ENCODE measurements around the gene ASB16.
A peak's percentile ranks its signal among the peaks of the same experiment; 100 is the strongest.
"Not testable (repeated sequence)": the region's sequence is repeated elsewhere in the genome, so short reads cannot be mapped to it uniquely, and the experiment has no call there.

Gene ASB16

GRCh38 chr17:44149066-44149465 lies 21.4 kb upstream of the ASB16 start:
- DNase-seq (ENCODE audit: low spot score) = not testable (repeated sequence)

- DNase-seq (ENCODE audit: low spot score) = no peak
These were observed 20.7 kb upstream of the ASB16 start for GRCh38 chr17:44149750-44150329.

GRCh38 chr17:44152875-44153274 lies 17.6 kb upstream of the ASB16 start:
- no peak for DNase-seq (ENCODE audit: low spot score)

- no peak for DNase-seq (ENCODE audit: low spot score)
These were observed 15.0 kb upstream of the ASB16 start for GRCh38 chr17:44155488-44155887.

GRCh38 chr17:44159519-44160210 lies 10.8 kb upstream of the ASB16 start:
- no peak for DNase-seq (ENCODE audit: low spot score)

GRCh38 chr17:44164476-44164875 lies 6.0 kb upstream of the ASB16 start:
- no peak for DNase-seq (ENCODE audit: low spot score)

GRCh38 chr17:44167181-44167861 lies 3.2 kb upstream of the ASB16 start:
- DNase-seq (ENCODE audit: low spot score) = no peak

GRCh38 chr17:44170135-44170498 lies 387 bp upstream of the ASB16 start:
- DNase-seq (ENCODE audit: low spot score) = no peak

GRCh38 chr17:44171931-44172455 lies 1.5 kb downstream of the ASB16 start:
- DNase-seq (ENCODE audit: low spot score) = no peak

- DNase-seq (ENCODE audit: low spot score) = no peak
These were observed 3.9 kb downstream of the ASB16 start for GRCh38 chr17:44174427-44174826.

GRCh38 chr17:44176257-44176656 lies 5.8 kb downstream of the ASB16 start:
- no peak for DNase-seq (ENCODE audit: low spot score)

- DNase-seq (ENCODE audit: low spot score) = peak; percentile 2
These were observed 6.4 kb downstream of the ASB16 start for GRCh38 chr17:44176671-44177501.

- DNase-seq (ENCODE audit: low spot score) = peak; percentile 11
These were observed 7.1 kb downstream of the ASB16 start for GRCh38 chr17:44177640-44178039.

- DNase-seq (ENCODE audit: low spot score) = no peak
These were observed 7.6 kb downstream of the ASB16 start for GRCh38 chr17:44178133-44178532.

GRCh38 chr17:44183024-44183423 lies 12.5 kb downstream of the ASB16 start:
- DNase-seq (ENCODE audit: low spot score) = no peak

GRCh38 chr17:44184212-44184810 lies 13.8 kb downstream of the ASB16 start:
- no peak for DNase-seq (ENCODE audit: low spot score)

GRCh38 chr17:44186307-44187130 lies 16.0 kb downstream of the ASB16 start, which contains the start of gene TMUB2:
TMUB2 (plus strand) TSS chr17:44186972; CDS start chr17:44187709, 737 bp downstream.
- peak; percentile 96 for DNase-seq (ENCODE audit: low spot score)

- peak; percentile 59 for DNase-seq (ENCODE audit: low spot score)
These were observed 16.8 kb downstream of the ASB16 start for GRCh38 chr17:44187131-44187899.

- no peak for DNase-seq (ENCODE audit: low spot score)
These were observed 18.3 kb downstream of the ASB16 start for GRCh38 chr17:44188576-44189403.
